Tibial artery (tissue), 4 donors: Measurements from ENCODE around the gene ABRACL.

Experiments
- DNase-seq, 2 donors: peaks; one replicate each; pipeline ENCODE4 v3.0.0-alpha.2; 2019
- H3K27ac ChIP-seq, 2 donors: fragments of 200-600 bp; sonication (generic) in 1 of 2; 1 replicate in 1 of 2; 2 replicates in 1 of 2; pipeline ENCODE4 v1.5.1; 2018 to 2019; ENCODE audit warnings: mild to moderate bottlenecking in 1 of 2
- H3K27me3 ChIP-seq, 2 donors: fragments of 200-600 bp; sonication (generic) in 1 of 2; one replicate each; pipeline versions ENCODE4 v1.5.1 to v1.6.0; 2016 to 2019
- H3K36me3 ChIP-seq, 3 donors: fragments of 200-600 bp; sonication (generic) in 2 of 3; one replicate each; pipeline ENCODE4 v1.5.1; 2016 to 2019; ENCODE audit warnings: mild to moderate bottlenecking in 2 of 3
- H3K4me1 ChIP-seq, 4 donors: fragments of 200-600 bp; sonication (generic) in 2 of 4; 1 replicate in 3 of 4; 2 replicates in 1 of 4; pipeline ENCODE4 v1.5.1; 2016 to 2019
- H3K4me3 ChIP-seq, 2 donors: fragments of 200-600 bp; sonication (generic) in 1 of 2; 1 replicate in 1 of 2; 2 replicates in 1 of 2; pipeline ENCODE4 v1.5.1; 2018 to 2019; ENCODE audit warnings: mild to moderate bottlenecking in 2 of 2
- H3K9me3 ChIP-seq, 3 donors: fragments of 200-600 bp; sonication (generic) in 1 of 3; one replicate each; pipeline ENCODE4 v1.5.1; 2016 to 2019
- intact Hi-C: fragments of 100-400 bp; cut with DNase I; formaldehyde crosslinking; loops from one replicate; pipeline ENCODE4 v1.15.0; 2023; ENCODE audit warnings: low total_unique reads
- TF ChIP-seq, protein P1 (sequence below), 2 experiments: fragments of 200-600 bp in 1 of 2; fragments of 450-650 bp in 1 of 2; IDR thresholded peaks; one replicate each; pipeline ENCODE4 v1.5.1; 2017 to 2019; ENCODE audit warnings: antibody characterized with exemption in 2 of 2, mild to moderate bottlenecking in 1 of 2, moderate library complexity in 1 of 2

ABRACL gene

DNA sequence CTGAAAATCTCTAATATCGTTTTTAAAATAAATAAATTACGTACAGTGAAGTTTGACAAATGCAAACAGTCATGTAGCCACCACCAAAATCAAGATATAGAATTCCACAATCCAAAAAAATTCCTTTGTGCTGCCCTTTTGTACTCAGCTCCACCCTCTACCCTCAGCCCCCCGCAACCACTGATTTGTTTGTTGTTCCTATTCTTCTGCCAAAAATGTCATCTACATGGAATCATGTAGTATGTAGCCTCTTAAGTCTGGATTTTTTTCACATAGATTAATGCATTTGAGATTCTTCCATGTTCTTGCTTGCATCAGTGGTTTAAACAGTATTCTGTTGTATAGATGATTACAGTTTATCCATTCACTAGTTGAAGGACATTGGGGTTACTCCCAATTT is 32.0 kb upstream of the ABRACL start:
- TF ChIP-seq, protein P1, sequence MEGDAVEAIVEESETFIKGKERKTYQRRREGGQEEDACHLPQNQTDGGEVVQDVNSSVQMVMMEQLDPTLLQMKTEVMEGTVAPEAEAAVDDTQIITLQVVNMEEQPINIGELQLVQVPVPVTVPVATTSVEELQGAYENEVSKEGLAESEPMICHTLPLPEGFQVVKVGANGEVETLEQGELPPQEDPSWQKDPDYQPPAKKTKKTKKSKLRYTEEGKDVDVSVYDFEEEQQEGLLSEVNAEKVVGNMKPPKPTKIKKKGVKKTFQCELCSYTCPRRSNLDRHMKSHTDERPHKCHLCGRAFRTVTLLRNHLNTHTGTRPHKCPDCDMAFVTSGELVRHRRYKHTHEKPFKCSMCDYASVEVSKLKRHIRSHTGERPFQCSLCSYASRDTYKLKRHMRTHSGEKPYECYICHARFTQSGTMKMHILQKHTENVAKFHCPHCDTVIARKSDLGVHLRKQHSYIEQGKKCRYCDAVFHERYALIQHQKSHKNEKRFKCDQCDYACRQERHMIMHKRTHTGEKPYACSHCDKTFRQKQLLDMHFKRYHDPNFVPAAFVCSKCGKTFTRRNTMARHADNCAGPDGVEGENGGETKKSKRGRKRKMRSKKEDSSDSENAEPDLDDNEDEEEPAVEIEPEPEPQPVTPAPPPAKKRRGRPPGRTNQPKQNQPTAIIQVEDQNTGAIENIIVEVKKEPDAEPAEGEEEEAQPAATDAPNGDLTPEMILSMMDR (IDR thresholded peaks at IDR 0.05) = no peak
- no peaks in the 10 kb centered on the region for H3K9me3 ChIP-seq
- H3K4me3 ChIP-seq = no peak overlapping the region
- H3K36me3 ChIP-seq = no peaks in the 10 kb centered on the region
- H3K4me1 ChIP-seq = no peaks in the 10 kb centered on the region
- DNase-seq = no peak
- no peak overlapping the region for H3K27ac ChIP-seq
- intact Hi-C loops = no loop called here
- no peaks in the 10 kb centered on the region for H3K27me3 ChIP-seq

DNA sequence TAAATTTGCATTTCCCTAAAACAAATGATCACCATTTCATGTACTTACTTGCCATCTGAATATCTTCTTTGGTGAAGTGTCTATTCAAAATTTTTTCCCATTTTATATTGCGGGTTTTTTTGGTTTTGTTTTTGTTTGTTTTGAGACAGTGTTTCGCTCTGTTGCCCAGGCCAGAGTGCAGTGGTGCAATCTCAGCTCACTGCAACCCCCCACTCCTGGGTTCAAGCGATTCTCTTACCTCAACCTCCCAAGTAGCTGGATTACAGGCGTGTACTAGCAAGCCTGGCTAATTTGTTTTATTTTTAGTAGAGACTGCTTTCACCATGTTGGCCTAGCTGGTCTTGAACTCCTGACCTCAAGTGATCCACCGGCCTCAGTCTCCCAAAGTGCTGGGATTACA is 31.4 kb upstream of the ABRACL start:
- TF ChIP-seq, protein P1 (IDR thresholded peaks at IDR 0.05) = no peak
- no peaks in the 10 kb centered on the region for H3K36me3 ChIP-seq
- H3K4me3 ChIP-seq = no peak overlapping the region
- intact Hi-C loops = no loop called here
- no peak overlapping the region for H3K27ac ChIP-seq
- H3K9me3 ChIP-seq = no peaks in the 10 kb centered on the region
- H3K4me1 ChIP-seq = no peaks in the 10 kb centered on the region
- H3K27me3 ChIP-seq = no peaks in the 10 kb centered on the region
- DNase-seq = no peak

DNA sequence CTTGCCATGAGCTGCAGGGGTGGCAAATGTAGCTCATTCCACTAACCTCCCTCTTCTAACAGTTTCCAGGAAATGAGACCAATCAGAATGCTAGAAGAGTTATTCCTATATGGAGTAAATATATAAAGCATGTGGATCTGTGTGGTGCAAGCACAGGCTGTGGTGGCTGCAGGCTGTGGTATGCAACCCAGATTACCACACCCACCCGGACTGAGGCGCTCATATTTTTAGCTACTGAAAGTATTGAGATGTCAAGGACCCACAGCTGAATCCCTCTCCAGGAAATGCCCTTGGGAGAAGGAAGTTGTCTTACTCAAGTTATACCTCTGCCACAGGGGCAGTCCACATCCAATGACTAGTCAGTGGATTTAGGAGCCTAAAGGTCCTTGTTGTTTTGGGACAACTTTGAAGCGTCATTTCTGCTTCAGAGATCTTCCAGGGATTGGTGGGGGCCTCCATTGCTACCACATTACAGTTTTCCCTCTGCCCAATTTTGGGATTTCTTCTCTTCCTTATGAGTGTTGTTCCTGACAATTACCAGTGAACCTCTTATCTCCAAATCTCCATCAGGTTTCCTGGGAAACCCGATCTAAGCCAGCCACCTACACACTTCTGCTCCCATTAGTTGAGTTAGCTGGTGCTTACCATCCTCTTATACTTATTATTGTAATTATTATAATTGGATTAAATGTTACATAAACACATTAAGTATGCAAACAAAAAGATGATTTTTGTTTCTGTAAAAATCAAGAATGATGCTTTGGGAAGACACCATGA is 28.4 kb upstream of the ABRACL start:
- no peaks in the 10 kb centered on the region for H3K27me3 ChIP-seq
- no peak overlapping the region for H3K27ac ChIP-seq
- intact Hi-C loops = no loop called here
- no peaks in the 10 kb centered on the region for H3K9me3 ChIP-seq
- no peak for DNase-seq
- no peaks in the 10 kb centered on the region for H3K36me3 ChIP-seq
- H3K4me3 ChIP-seq = no peak overlapping the region
- no peaks in the 10 kb centered on the region for H3K4me1 ChIP-seq
- TF ChIP-seq, protein P1 (IDR thresholded peaks at IDR 0.05) = no peak

DNA sequence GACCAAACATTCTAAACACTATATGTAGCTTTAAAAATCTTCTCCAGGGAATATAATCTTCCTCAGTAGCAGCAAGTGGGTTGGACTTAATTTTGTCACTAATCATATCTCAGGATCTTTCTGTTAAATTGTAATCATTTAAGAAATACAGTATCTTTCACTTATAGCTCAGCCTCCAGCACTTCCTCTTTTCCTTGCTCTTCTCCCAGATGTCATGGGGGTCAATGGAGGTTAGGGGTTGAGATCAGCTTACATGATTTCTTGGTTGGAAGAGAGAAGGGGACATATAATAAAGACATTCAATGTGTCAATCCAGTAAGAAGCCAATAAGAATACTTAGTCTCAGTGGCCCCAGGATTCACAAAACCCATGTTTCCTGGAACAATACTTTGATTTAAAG is 24.8 kb upstream of the ABRACL start:
- TF ChIP-seq, protein P1 (IDR thresholded peaks at IDR 0.05) = no peak
- Histone ChIP-seq H3K9me3 (no peaks in the 10 kb centered on the region), H3K4me3 (no peak overlapping the region), H3K4me1 (no peaks in the 10 kb centered on the region), H3K27me3 (no peaks in the 10 kb centered on the region), H3K36me3 (no peaks in the 10 kb centered on the region), H3K27ac (no peak overlapping the region)
- intact Hi-C loops = no loop called here
- DNase-seq = no peak

DNA sequence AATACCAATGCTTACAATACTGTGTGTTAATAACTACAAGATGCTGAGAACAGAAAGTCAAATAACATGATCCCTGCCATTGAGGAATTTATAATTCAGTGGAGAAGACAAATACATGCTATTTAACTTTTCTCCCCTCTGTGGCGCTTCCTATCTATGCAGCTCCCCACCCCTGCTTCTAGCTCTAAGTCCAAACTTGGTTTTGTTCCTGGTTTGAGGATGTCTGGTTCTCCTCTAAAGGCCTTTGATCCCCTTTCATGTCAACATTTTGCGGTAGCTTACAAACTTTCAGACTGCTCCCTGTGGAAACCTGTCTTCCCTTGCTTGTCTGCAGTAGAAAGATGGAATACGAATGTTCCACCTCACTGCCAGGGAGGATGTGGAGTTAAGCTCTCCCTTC is 22.1 kb upstream of the ABRACL start:
- Histone ChIP-seq H3K4me3 (no peak overlapping the region), H3K9me3 (no peaks in the 10 kb centered on the region), H3K36me3 (no peaks in the 10 kb centered on the region), H3K27ac (no peak overlapping the region), H3K4me1 (no peaks in the 10 kb centered on the region), H3K27me3 (no peaks in the 10 kb centered on the region)
- intact Hi-C loops = no loop called here
- DNase-seq = no peak
- TF ChIP-seq, protein P1 (IDR thresholded peaks at IDR 0.05) = no peak
